ENCODE results near the gene SLC35B4. TPM values are rescaled to one million over a fixed set of nuclear protein-coding genes. Genes with fewer than 3 reads are reported as not detected.

SLC35B4 gene
- total RNA-seq, 1 experiment from 2014 or later: 16.2 TPM

Other genes with a start within 250 kb of the SLC35B4 start
- 0.03 TPM in 1 of 2 replicates, not detected in the other for gene LRGUK, start 189.6 kb downstream of the SLC35B4 start, total RNA-seq (2014; rRNA removed; shearing (Covaris generic))
- not detected in 2 replicates for gene AKR1B1, start 142.2 kb upstream of the SLC35B4 start, total RNA-seq (2014; rRNA removed; shearing (Covaris generic))
- gene AKR1B10, start 210.6 kb upstream of the SLC35B4 start, total RNA-seq (2014; rRNA removed; shearing (Covaris generic)): 79.8 and 96.7 TPM in 2 replicates
- gene AKR1B15, start 232.2 kb upstream of the SLC35B4 start, total RNA-seq (2014; rRNA removed; shearing (Covaris generic)): not detected in 2 replicates